IMR-90 (cell line): ENCODE data around the gene CD38. TPM values are rescaled to one million over a fixed set of nuclear protein-coding genes. Genes with fewer than 3 reads are reported as not detected.

Experiments used
- ATAC-seq: fragments of 200-7000 bp; cut with Tn5 transposase; 2 replicates; pipeline ENCODE4 v1.9.1; 2020; ENCODE audit warnings: low read depth, mild to moderate bottlenecking, moderate library complexity
- BruUV-seq: library from RNA; stranded (reverse); fragments of 400-500 nt; replicated peaks from 2 replicates; lab custom pipeline; 2021; lab: Mats Ljungman, UMichigan
- CTCF ChIA-PET: fragments of 300-600 bp; formaldehyde crosslinking; extraction: SDS; loops from one replicate; lab custom pipeline; 2021; ENCODE audit warnings: antibody characterized with exemption; lab: Yijun Ruan, JAX
- POLR2A ChIA-PET: fragments of 300-600 bp; sonication (Branson Sonifier 250); formaldehyde crosslinking; loops from one replicate; lab custom pipeline; 2022; ENCODE audit warnings: antibody characterized with exemption; ENCODE audit not compliant: unreplicated experiment; lab: Charles Lee
- DNase-seq: peaks from one replicate; pipeline ENCODE4 v3.0.0; 2013
- H2AFZ ChIP-seq: replicated peaks from 2 replicates; pipeline ENCODE3; 2013; ENCODE audit warnings: low read length, mild to moderate bottlenecking; ENCODE audit not compliant: poor library complexity
- H2AK5ac ChIP-seq: 2 replicates; pipeline ENCODE4 v1.6.1; 2013; ENCODE audit warnings: low read depth, low read length, inconsistent platforms
- H2AK9ac ChIP-seq: replicated peaks from 2 replicates; pipeline ENCODE3; 2013; ENCODE audit warnings: mild to moderate bottlenecking, low read depth, low read length, moderate library complexity; ENCODE audit not compliant: poor library complexity
- H2BK120ac ChIP-seq: 2 replicates; pipeline ENCODE4 v1.6.1; 2013; ENCODE audit warnings: low read depth, low read length, inconsistent platforms
- H2BK15ac ChIP-seq: 3 replicates; pipeline ENCODE4 v1.6.1; 2013; ENCODE audit warnings: low read depth, low read length, inconsistent platforms
- H2BK20ac ChIP-seq: 2 replicates; pipeline ENCODE4 v1.6.1; 2013; ENCODE audit warnings: low read depth, mild to moderate bottlenecking, inconsistent platforms, low read length, moderate library complexity
- H2BK5ac ChIP-seq: 2 replicates; pipeline ENCODE4 v1.6.1; 2013; ENCODE audit warnings: mild to moderate bottlenecking, low read depth, low read length, inconsistent platforms; ENCODE audit not compliant: poor library complexity, severe bottlenecking
- H3K14ac ChIP-seq: replicated peaks from 2 replicates; pipeline ENCODE4 v1.6.1; 2013; ENCODE audit warnings: low read depth, low read length, inconsistent platforms
- H3K18ac ChIP-seq: 2 replicates; pipeline ENCODE4 v1.6.1; 2013; ENCODE audit warnings: low read depth, low read length, control low read depth
- H3K23ac ChIP-seq: 2 replicates; pipeline ENCODE4 v1.6.1; 2013; ENCODE audit warnings: low read depth, low read length, inconsistent platforms
- H3K27ac ChIP-seq: 2 replicates; pipeline ENCODE4 v1.5.1; 2013; ENCODE audit warnings: mild to moderate bottlenecking, control low read depth, low read length; ENCODE audit not compliant: insufficient read depth
- H3K27me3 ChIP-seq: 2 replicates; pipeline ENCODE4 v1.6.1; 2013; ENCODE audit warnings: low read length; ENCODE audit not compliant: control insufficient read depth, insufficient read depth
- H3K36me3 ChIP-seq: 2 replicates; pipeline ENCODE4 v1.6.1; 2013; ENCODE audit warnings: low read length, mixed read lengths; ENCODE audit not compliant: control insufficient read depth, insufficient read depth
- H3K4ac ChIP-seq: 2 replicates; pipeline ENCODE4 v1.6.1; 2013; ENCODE audit warnings: low read depth, low read length, inconsistent platforms
- H3K4me1 ChIP-seq: 2 replicates; pipeline ENCODE4 v1.6.1; 2013; ENCODE audit warnings: low read length, mixed read lengths; ENCODE audit not compliant: control insufficient read depth, insufficient read depth
- H3K4me2 ChIP-seq: 2 replicates; pipeline ENCODE4 v1.6.1; 2013; ENCODE audit warnings: low read depth, mild to moderate bottlenecking, control low read depth, low read length, moderate library complexity
- H3K4me3 ChIP-seq: 2 replicates; pipeline ENCODE4 v1.5.1; 2013; ENCODE audit warnings: low read depth, mild to moderate bottlenecking, control low read depth, low read length, moderate library complexity; ENCODE audit not compliant: insufficient read depth
- H3K56ac ChIP-seq: 2 replicates; pipeline ENCODE4 v1.6.1; 2013; ENCODE audit warnings: low read length, inconsistent platforms; ENCODE audit not compliant: insufficient read depth; ENCODE audit errors: extremely low read depth
- H3K79me1 ChIP-seq, 2 experiments: 2 replicates each; pipeline ENCODE4 v1.6.1; 2013; ENCODE audit warnings: low read length in 2 of 2, inconsistent platforms in 1 of 2, low read depth in 1 of 2
- H3K9ac ChIP-seq: 2 replicates; pipeline ENCODE4 v1.6.1; 2013; ENCODE audit warnings: low read depth, low read length, control low read depth
- H3K9me1 ChIP-seq: 2 replicates; pipeline ENCODE4 v1.6.1; 2013; ENCODE audit warnings: low read length, inconsistent platforms; ENCODE audit not compliant: insufficient read depth
- H3K9me3 ChIP-seq: 2 replicates; pipeline ENCODE4 v1.6.1; 2013; ENCODE audit warnings: low read length; ENCODE audit not compliant: control insufficient read depth, insufficient read depth
- H4K20me1 ChIP-seq: 2 replicates; pipeline ENCODE4 v1.6.1; 2013; ENCODE audit warnings: low read length, inconsistent platforms; ENCODE audit not compliant: insufficient read depth
- H4K5ac ChIP-seq: 2 replicates; pipeline ENCODE4 v1.6.1; 2013; ENCODE audit warnings: mild to moderate bottlenecking, low read depth, low read length, control low read depth
- H4K8ac ChIP-seq, 2 experiments: 2 replicates each; pipeline ENCODE4 v1.6.1; 2013; ENCODE audit warnings: low read depth in 2 of 2, low read length in 2 of 2, control low read depth in 1 of 2, inconsistent platforms in 1 of 2
- H4K91ac ChIP-seq: 2 replicates; pipeline ENCODE4 v1.6.1; 2013; ENCODE audit warnings: low read depth, low read length, inconsistent platforms; ENCODE audit not compliant: insufficient read depth
- BHLHE40 ChIP-seq: fragments of 150-350 bp; IDR thresholded peaks from 2 replicates; pipeline ENCODE4 v1.6.1; 2016; ENCODE audit warnings: mild to moderate bottlenecking, low read depth, low read length
- CEBPB ChIP-seq: IDR thresholded peaks from 2 replicates; pipeline ENCODE4 v1.6.1; 2012; ENCODE audit warnings: low read depth, low read length, improper control_type of control experiment
- CTCF ChIP-seq: conservative IDR thresholded peaks from 2 replicates; pipeline ENCODE4 v1.5.1; 2012; ENCODE audit warnings: mild to moderate bottlenecking, low read depth, low read length, improper control_type of control experiment
- ELK1 ChIP-seq: fragments of 150-350 bp; IDR thresholded peaks from 2 replicates; pipeline ENCODE4 v1.6.1; 2016; ENCODE audit warnings: low read depth, mild to moderate bottlenecking, low read length, moderate library complexity, borderline replicate concordance
- FOS ChIP-seq: fragments of 150-350 bp; IDR thresholded peaks from 2 replicates; pipeline ENCODE4 v1.6.1; 2016; ENCODE audit warnings: low read depth, low read length
- MAFK ChIP-seq: IDR thresholded peaks from 2 replicates; pipeline ENCODE4 v1.6.1; 2012; ENCODE audit warnings: low read depth, low read length, improper control_type of control experiment
- MAZ ChIP-seq: IDR thresholded peaks from 2 replicates; pipeline ENCODE4 v1.6.1; 2012; ENCODE audit warnings: low read depth, mild to moderate bottlenecking, low read length, improper control_type of control experiment, moderate library complexity, borderline replicate concordance
- NFE2L2 ChIP-seq: fragments of 150-350 bp; IDR thresholded peaks from 2 replicates; pipeline ENCODE4 v1.6.1; 2016; ENCODE audit warnings: low read depth, mild to moderate bottlenecking, low read length
- POLR2A ChIP-seq: IDR thresholded peaks from 2 replicates; pipeline ENCODE4 v1.6.1; 2012; ENCODE audit warnings: mild to moderate bottlenecking, low read depth, low read length
- RAD21 ChIP-seq: IDR thresholded peaks from 2 replicates; pipeline ENCODE4 v1.6.1; 2012; ENCODE audit warnings: low read length, improper control_type of control experiment
- RFX5 ChIP-seq: IDR thresholded peaks from 2 replicates; pipeline ENCODE4 v1.8.0; 2012; ENCODE audit warnings: low read depth, mild to moderate bottlenecking, low read length, moderate library complexity
- USF2 ChIP-seq: fragments of 150-350 bp; IDR thresholded peaks from 2 replicates; pipeline ENCODE4 v1.6.1; 2017; ENCODE audit warnings: mild to moderate bottlenecking, antibody characterized with exemption, low read length, low read depth
- WGBS, 2 experiments: methylation state at CpG; one replicate each; pipeline versions ENCODE4 v1.1.5 to v1.1.7; 2013; ENCODE audit warnings: missing lambda C conversion rate in 2 of 2; ENCODE audit not compliant: insufficient read length in 1 of 2; ENCODE audit errors: extremely low coverage in 2 of 2; 5-methylcytosine and 5-hydroxymethylcytosine counted together
- dilution Hi-C: fragments of 300-500 bp; cut with HindIII; formaldehyde crosslinking; loops from one replicate; pipeline ENCODE4 v1.14.3; 2018; ENCODE audit warnings: low sequenced_read_pairs; ENCODE audit not compliant: unreplicated experiment
- in situ Hi-C: fragments of 300-500 bp; cut with MboI; formaldehyde crosslinking; loops from 3 replicates; pipeline ENCODE4 v1.14.3; 2019; ENCODE audit warnings: low sequenced_read_pairs, inconsistent platforms, mixed read lengths
- intact Hi-C: fragments of 100-400 bp; cut with micrococcal nuclease; formaldehyde crosslinking; loops from 2 replicates; pipeline ENCODE4 v1.10.0; 2022
- polyA plus RNA-seq, 3 experiments: library from polyadenylated mRNA; depleted of rRNA; stranded (reverse); fragments of >200 nt; gene quantifications; 2 replicates each; pipeline ENCODE4 v1.2.3, GENCODE V29; 2012; ENCODE audit warnings: low replicate concordance in 1 of 3
- total RNA-seq: library from RNA; depleted of rRNA; stranded (reverse); fragments of >200 nt; gene quantifications from 2 replicates; pipeline ENCODE4 v1.2.3, GENCODE V29; 2012

CD38 gene
- total and polyA plus RNA-seq, 2 of the 4 experiments (the other 2 are of a cell fraction) = not detected

GRCh38 chr4:15740764-15741404 lies 37.2 kb upstream of the CD38 start:
- Histone ChIP-seq H3K4me1 (peaks cover 2% of the 10 kb centered on the region; the same call in 1 of the 2 replicates), H4K20me1 (no peaks in the 10 kb centered on the region), H3K9me1 (no peaks in the 10 kb centered on the region), H4K5ac (no peak overlapping the region), H3K4me2 (no peak overlapping the region), H3K4me3 (no peak overlapping the region), H3K79me1 (no peaks in the 10 kb centered on the region), H3K27me3 (peaks cover 5% of the 10 kb centered on the region), H3K14ac (no peak overlapping the region), H3K4ac (no peak overlapping the region), H3K9me3 (peaks cover 13% of the 10 kb centered on the region), H2AFZ (no peak overlapping the region), H3K27ac (no peak overlapping the region), H4K8ac (no peak overlapping the region), H3K18ac (no peak overlapping the region), H2BK20ac (no peak overlapping the region), H2AK9ac (no peak overlapping the region), H3K36me3 (no peaks in the 10 kb centered on the region), H4K91ac (no peak overlapping the region), H2BK15ac (no peak overlapping the region), H2AK5ac (no peak overlapping the region), H2BK5ac (no peak overlapping the region), H3K23ac (no peak overlapping the region), H3K9ac (no peak overlapping the region), H3K56ac (no peak overlapping the region), H2BK120ac (no peak overlapping the region)
- ChIA-PET POLR2A (no interaction called here), CTCF (no interaction called here)
- no CpG with 5 or more reads among the region's 11 CpGs for WGBS, 2 experiments
- in situ Hi-C loops = no loop called here
- ATAC-seq (no peak), DNase-seq (no peak)
- intact Hi-C loops = no loop called here
- no TSS peak for BruUV-seq
- dilution Hi-C loops = no loop called here
- TF ChIP-seq MAZ = no peak
- no peak for TF ChIP-seq CTCF
- no peak for TF ChIP-seq MAFK
- TF ChIP-seq RAD21 = no peak
- no peak for TF ChIP-seq ELK1
- TF ChIP-seq FOS = no peak
- TF ChIP-seq NFE2L2 = no peak
- TF ChIP-seq RFX5 = no peak
- TF ChIP-seq POLR2A = no peak
- no peak for TF ChIP-seq BHLHE40
- no peak for TF ChIP-seq USF2
- TF ChIP-seq CEBPB = no peak
